GM23338 (cell line): Measurements from ENCODE around the gene ODAD3. TPM values are rescaled to one million over a fixed set of nuclear protein-coding genes. Genes with fewer than 3 reads are reported as not detected.

Experiments
- ATAC-seq: fragments of 200-7000 bp; cut with Tn5 transposase; 3 replicates; pipeline ENCODE4 v1.9.1; 2020
- DNase-seq: peaks from one replicate; pipeline ENCODE4 v3.0.0-alpha.2; 2015; ENCODE audit warnings: low spot score
- H2AFZ ChIP-seq: fragments of 200-600 bp; sonication (generic); 2 replicates; pipeline ENCODE4 v1.8.0; 2016; ENCODE audit warnings: antibody characterized with exemption, mild to moderate bottlenecking, moderate library complexity
- H3F3A ChIP-seq: fragments of 200-600 bp; sonication (generic); replicated peaks from 2 replicates; pipeline ENCODE4 v1.8.0; 2017; ENCODE audit warnings: antibody characterized with exemption, mixed run types, low read depth
- H3K27ac ChIP-seq: fragments of 200-600 bp; sonication (generic); 2 replicates; pipeline ENCODE4 v1.6.1; 2016; ENCODE audit warnings: low read depth
- H3K27me3 ChIP-seq: fragments of 200-600 bp; sonication (generic); 2 replicates; pipeline ENCODE4 v1.8.0; 2016; ENCODE audit warnings: mild to moderate bottlenecking, mixed run types, moderate library complexity; ENCODE audit not compliant: insufficient read depth
- H3K36me3 ChIP-seq: fragments of 200-600 bp; sonication (generic); 2 replicates; pipeline ENCODE4 v1.8.0; 2016; ENCODE audit warnings: mild to moderate bottlenecking; ENCODE audit not compliant: insufficient read depth
- H3K4me1 ChIP-seq: fragments of 200-600 bp; sonication (generic); 2 replicates; pipeline ENCODE4 v1.8.0; 2016; ENCODE audit warnings: mild to moderate bottlenecking, moderate library complexity; ENCODE audit not compliant: insufficient read depth
- H3K4me2 ChIP-seq: fragments of 200-600 bp; sonication (generic); 2 replicates; pipeline ENCODE4 v1.7.1; 2017; ENCODE audit warnings: mixed run types
- H3K4me3 ChIP-seq: fragments of 200-600 bp; sonication (generic); 2 replicates; pipeline ENCODE4 v1.6.1; 2016; ENCODE audit warnings: mixed run types
- H3K79me2 ChIP-seq: fragments of 200-600 bp; sonication (generic); replicated peaks from 2 replicates; pipeline ENCODE4 v1.8.0; 2017; ENCODE audit warnings: mild to moderate bottlenecking; ENCODE audit not compliant: insufficient read depth
- H3K9me2 ChIP-seq: fragments of 200-600 bp; sonication (generic); 2 replicates; pipeline ENCODE4 v1.8.0; 2017; ENCODE audit not compliant: insufficient read depth
- H4K20me1 ChIP-seq: fragments of 200-600 bp; sonication (generic); replicated peaks from 2 replicates; pipeline ENCODE4 v1.8.0; 2017; ENCODE audit warnings: mild to moderate bottlenecking; ENCODE audit not compliant: insufficient read depth
- H3K27ac Mint-ChIP-seq: 2 replicates; pipeline ENCODE4 v1.8.0; 2020; ENCODE audit warnings: inconsistent platforms, mild to moderate bottlenecking, moderate library complexity, mixed read lengths
- H3K27me3 Mint-ChIP-seq: 3 replicates; pipeline ENCODE4 v1.8.0; 2022; ENCODE audit warnings: low read depth, mild to moderate bottlenecking, moderate library complexity, mixed read lengths, inconsistent platforms; ENCODE audit not compliant: insufficient read depth, poor library complexity
- H3K36me3 Mint-ChIP-seq: 3 replicates; pipeline ENCODE4 v1.8.0; 2021; ENCODE audit warnings: low read depth, mild to moderate bottlenecking, inconsistent platforms, moderate library complexity, mixed read lengths
- H3K4me1 Mint-ChIP-seq: 3 replicates; pipeline ENCODE4 v1.8.0; 2020; ENCODE audit warnings: mild to moderate bottlenecking, inconsistent platforms, mixed read lengths
- H3K4me3 Mint-ChIP-seq: 3 replicates; pipeline ENCODE4 v1.8.0; 2021; ENCODE audit warnings: moderate library complexity, mild to moderate bottlenecking, inconsistent platforms, mixed read lengths
- H3K9me3 Mint-ChIP-seq: 3 replicates; pipeline ENCODE4 v1.8.0; 2020; ENCODE audit warnings: moderate library complexity, mild to moderate bottlenecking, inconsistent platforms, mixed read lengths
- CREB1 ChIP-seq: fragments of 250-450 bp; sonication (Bioruptor Pico); IDR thresholded peaks from 2 replicates; pipeline ENCODE4 v1.5.0; 2020; ENCODE audit warnings: low read depth, mild to moderate bottlenecking, moderate library complexity
- EZH2 ChIP-seq: fragments of 200-600 bp; sonication (generic); IDR thresholded peaks from one replicate; pipeline ENCODE4 v1.8.0; 2017; ENCODE audit warnings: antibody characterized with exemption, mild to moderate bottlenecking, low read depth; ENCODE audit not compliant: unreplicated experiment
- EZH2phosphoT487 ChIP-seq: fragments of 200-600 bp; sonication (generic); IDR thresholded peaks from one replicate; pipeline ENCODE4 v1.8.1; 2018; ENCODE audit warnings: antibody characterized with exemption; ENCODE audit not compliant: unreplicated experiment
- JUNB ChIP-seq: IDR thresholded peaks from one replicate; pipeline ENCODE4 v1.6.1; 2016; ENCODE audit warnings: antibody characterized with exemption; ENCODE audit not compliant: unreplicated experiment
- NANOG ChIP-seq: IDR thresholded peaks from 2 replicates; pipeline ENCODE4 v1.6.1; 2016; ENCODE audit warnings: antibody characterized with exemption, borderline replicate concordance
- POLR2AphosphoS5 ChIP-seq: IDR thresholded peaks from 2 replicates; pipeline ENCODE4 v1.6.1; 2016; ENCODE audit warnings: antibody characterized with exemption, low read depth
- STAT1 ChIP-seq: IDR thresholded peaks from one replicate; pipeline ENCODE4 v1.6.1; 2016; ENCODE audit warnings: antibody characterized with exemption; ENCODE audit not compliant: unreplicated experiment
- ZNF331 ChIP-seq: fragments of 250-450 bp; sonication (Bioruptor Pico); IDR thresholded peaks from 2 replicates; pipeline ENCODE4 v1.5.0; 2020; ENCODE audit warnings: low read depth, mild to moderate bottlenecking, moderate library complexity
- polyA plus RNA-seq: library from polyadenylated mRNA; unstranded; fragments of >200 nt; fragmentation: Nextera tagmentation; extraction: Ambion mirVana; gene quantifications from 2 replicates; pipeline ENCODE4 v1.2.1, GENCODE V29; 2016
- total RNA-seq: library from RNA; depleted of rRNA; stranded (reverse); fragments of >200 nt; shearing (Covaris generic); gene quantifications from 2 replicates; pipeline ENCODE4 v1.2.3, GENCODE V29; 2014
- TF ChIP-seq, protein P1 (sequence below): fragments of 250-450 bp; sonication (Bioruptor Pico); IDR thresholded peaks from 2 replicates; pipeline ENCODE4 v1.5.0; 2020; ENCODE audit warnings: mild to moderate bottlenecking, moderate library complexity
- TF ChIP-seq, protein P2 (sequence below): IDR thresholded peaks from 2 replicates; pipeline ENCODE4 v1.6.1; 2016; ENCODE audit warnings: antibody characterized with exemption
- TF ChIP-seq, protein P3 (sequence below): IDR thresholded peaks from one replicate; pipeline ENCODE4 v1.6.1; 2018; ENCODE audit warnings: antibody characterized with exemption; ENCODE audit not compliant: unreplicated experiment
- TF ChIP-seq, protein P4 (sequence below), 2 experiments: fragments of 200-600 bp in 1 of 2; sonication (generic) in 1 of 2; conservative IDR thresholded peaks; 2 replicates each; pipeline versions ENCODE4 v1.5.1 to v1.6.1; 2016 to 2017; ENCODE audit warnings: antibody characterized with exemption in 2 of 2, low read depth in 2 of 2, mild to moderate bottlenecking in 2 of 2, moderate library complexity in 1 of 2

The ODAD3 gene
- total and polyA plus RNA-seq, 2 experiments from 2014 or later: 1.5 to 6.1 TPM

DNA sequence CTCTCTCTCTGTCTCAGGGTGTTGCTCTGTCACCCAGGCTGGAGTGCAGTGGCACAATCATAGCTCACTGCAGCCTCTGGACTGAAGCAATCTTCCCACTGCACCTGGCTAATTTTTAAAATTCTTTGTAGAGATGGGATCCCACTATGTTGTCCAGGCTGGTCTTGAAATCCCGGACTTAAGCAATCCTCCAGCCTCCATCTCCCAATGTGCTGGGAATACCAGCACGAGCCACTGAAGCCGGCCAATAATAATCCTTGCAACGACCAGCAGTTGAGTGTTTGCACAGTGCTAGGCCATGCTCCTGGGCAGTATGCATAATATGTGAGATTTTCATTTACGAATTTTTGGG is 50.2 kb downstream of the ODAD3 start (continued):
- TF ChIP-seq, protein P1, sequence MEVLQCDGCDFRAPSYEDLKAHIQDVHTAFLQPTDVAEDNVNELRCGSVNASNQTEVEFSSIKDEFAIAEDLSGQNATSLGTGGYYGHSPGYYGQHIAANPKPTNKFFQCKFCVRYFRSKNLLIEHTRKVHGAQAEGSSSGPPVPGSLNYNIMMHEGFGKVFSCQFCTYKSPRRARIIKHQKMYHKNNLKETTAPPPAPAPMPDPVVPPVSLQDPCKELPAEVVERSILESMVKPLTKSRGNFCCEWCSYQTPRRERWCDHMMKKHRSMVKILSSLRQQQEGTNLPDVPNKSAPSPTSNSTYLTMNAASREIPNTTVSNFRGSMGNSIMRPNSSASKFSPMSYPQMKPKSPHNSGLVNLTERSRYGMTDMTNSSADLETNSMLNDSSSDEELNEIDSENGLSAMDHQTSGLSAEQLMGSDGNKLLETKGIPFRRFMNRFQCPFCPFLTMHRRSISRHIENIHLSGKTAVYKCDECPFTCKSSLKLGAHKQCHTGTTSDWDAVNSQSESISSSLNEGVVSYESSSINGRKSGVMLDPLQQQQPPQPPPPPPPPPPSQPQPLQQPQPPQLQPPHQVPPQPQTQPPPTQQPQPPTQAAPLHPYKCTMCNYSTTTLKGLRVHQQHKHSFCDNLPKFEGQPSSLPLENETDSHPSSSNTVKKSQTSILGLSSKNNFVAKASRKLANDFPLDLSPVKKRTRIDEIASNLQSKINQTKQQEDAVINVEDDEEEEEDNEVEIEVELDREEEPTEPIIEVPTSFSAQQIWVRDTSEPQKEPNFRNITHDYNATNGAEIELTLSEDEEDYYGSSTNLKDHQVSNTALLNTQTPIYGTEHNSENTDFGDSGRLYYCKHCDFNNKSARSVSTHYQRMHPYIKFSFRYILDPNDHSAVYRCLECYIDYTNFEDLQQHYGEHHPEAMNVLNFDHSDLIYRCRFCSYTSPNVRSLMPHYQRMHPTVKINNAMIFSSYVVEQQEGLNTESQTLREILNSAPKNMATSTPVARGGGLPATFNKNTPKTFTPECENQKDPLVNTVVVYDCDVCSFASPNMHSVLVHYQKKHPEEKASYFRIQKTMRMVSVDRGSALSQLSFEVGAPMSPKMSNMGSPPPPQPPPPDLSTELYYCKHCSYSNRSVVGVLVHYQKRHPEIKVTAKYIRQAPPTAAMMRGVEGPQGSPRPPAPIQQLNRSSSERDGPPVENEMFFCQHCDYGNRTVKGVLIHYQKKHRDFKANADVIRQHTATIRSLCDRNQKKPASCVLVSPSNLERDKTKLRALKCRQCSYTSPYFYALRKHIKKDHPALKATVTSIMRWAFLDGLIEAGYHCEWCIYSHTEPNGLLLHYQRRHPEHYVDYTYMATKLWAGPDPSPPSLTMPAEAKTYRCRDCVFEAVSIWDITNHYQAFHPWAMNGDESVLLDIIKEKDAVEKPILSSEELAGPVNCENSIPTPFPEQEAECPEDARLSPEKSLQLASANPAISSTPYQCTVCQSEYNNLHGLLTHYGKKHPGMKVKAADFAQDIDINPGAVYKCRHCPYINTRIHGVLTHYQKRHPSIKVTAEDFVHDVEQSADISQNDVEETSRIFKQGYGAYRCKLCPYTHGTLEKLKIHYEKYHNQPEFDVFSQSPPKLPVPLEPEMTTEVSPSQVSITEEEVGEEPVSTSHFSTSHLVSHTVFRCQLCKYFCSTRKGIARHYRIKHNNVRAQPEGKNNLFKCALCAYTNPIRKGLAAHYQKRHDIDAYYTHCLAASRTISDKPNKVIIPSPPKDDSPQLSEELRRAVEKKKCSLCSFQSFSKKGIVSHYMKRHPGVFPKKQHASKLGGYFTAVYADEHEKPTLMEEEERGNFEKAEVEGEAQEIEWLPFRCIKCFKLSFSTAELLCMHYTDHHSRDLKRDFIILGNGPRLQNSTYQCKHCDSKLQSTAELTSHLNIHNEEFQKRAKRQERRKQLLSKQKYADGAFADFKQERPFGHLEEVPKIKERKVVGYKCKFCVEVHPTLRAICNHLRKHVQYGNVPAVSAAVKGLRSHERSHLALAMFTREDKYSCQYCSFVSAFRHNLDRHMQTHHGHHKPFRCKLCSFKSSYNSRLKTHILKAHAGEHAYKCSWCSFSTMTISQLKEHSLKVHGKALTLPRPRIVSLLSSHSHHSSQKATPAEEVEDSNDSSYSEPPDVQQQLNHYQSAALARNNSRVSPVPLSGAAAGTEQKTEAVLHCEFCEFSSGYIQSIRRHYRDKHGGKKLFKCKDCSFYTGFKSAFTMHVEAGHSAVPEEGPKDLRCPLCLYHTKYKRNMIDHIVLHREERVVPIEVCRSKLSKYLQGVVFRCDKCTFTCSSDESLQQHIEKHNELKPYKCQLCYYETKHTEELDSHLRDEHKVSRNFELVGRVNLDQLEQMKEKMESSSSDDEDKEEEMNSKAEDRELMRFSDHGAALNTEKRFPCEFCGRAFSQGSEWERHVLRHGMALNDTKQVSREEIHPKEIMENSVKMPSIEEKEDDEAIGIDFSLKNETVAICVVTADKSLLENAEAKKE (CRISPR knock-in tag): no peak
- no peak for TF ChIP-seq CREB1 (CRISPR knock-in tag)

DNA sequence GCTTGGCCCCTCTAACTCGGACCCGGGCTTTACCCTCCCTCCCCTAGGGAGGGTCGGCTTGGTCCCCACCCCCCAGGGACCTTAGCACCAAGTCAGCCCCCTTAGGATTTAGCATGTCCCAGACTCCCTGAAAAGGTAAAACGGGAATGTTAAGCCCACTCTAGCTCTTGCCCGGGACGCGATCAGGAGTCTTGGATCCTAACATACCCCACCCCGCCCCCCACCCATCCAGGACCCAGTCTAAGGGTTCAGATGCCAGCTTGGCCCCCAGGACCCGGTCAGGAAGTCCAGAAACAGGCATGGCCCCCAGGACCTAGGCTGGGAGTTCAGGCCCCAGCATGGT is 51.2 kb downstream of the ODAD3 start:
- Histone ChIP-seq H3F3A (peaks cover 16% of the 10 kb centered on the region), H3K36me3 (no peaks in the 10 kb centered on the region), H3K79me2 (no peaks in the 10 kb centered on the region), H3K4me1 (0 out of 2 replicates have a peak, but pooled peaks cover 3% of the 10 kb centered on the region), H3K9me2 (no peaks in the 10 kb centered on the region), H3K4me3 (peak overlapping the region; percentile 58), H3K27ac (no peak overlapping the region), H3K4me2 (peak overlapping the region; percentile 92), H3K27me3 (no peaks in the 10 kb centered on the region), H4K20me1 (no peaks in the 10 kb centered on the region), H2AFZ (peak overlapping the region; percentile 72; the same call in 1 of the 2 replicates)
- Mint-ChIP-seq H3K27ac (no peak overlapping the region), H3K27me3 (peaks cover 11% of the 10 kb centered on the region), H3K4me3 (peak overlapping the region; percentile 94), H3K36me3 (no peaks in the 10 kb centered on the region), H3K4me1 (peaks cover 17% of the 10 kb centered on the region), H3K9me3 (peaks cover 3% of the 10 kb centered on the region; the same call in 1 of the 3 replicates)
- ATAC-seq (no peak), DNase-seq (no peak)
- no peak for TF ChIP-seq CREB1 (CRISPR knock-in tag)
- TF ChIP-seq EZH2: no peak
- no peak for TF ChIP-seq POLR2AphosphoS5
- TF ChIP-seq, protein P2, sequence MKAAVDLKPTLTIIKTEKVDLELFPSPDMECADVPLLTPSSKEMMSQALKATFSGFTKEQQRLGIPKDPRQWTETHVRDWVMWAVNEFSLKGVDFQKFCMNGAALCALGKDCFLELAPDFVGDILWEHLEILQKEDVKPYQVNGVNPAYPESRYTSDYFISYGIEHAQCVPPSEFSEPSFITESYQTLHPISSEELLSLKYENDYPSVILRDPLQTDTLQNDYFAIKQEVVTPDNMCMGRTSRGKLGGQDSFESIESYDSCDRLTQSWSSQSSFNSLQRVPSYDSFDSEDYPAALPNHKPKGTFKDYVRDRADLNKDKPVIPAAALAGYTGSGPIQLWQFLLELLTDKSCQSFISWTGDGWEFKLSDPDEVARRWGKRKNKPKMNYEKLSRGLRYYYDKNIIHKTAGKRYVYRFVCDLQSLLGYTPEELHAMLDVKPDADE: no peak
- TF ChIP-seq JUNB: no peak
- TF ChIP-seq, protein P3, sequence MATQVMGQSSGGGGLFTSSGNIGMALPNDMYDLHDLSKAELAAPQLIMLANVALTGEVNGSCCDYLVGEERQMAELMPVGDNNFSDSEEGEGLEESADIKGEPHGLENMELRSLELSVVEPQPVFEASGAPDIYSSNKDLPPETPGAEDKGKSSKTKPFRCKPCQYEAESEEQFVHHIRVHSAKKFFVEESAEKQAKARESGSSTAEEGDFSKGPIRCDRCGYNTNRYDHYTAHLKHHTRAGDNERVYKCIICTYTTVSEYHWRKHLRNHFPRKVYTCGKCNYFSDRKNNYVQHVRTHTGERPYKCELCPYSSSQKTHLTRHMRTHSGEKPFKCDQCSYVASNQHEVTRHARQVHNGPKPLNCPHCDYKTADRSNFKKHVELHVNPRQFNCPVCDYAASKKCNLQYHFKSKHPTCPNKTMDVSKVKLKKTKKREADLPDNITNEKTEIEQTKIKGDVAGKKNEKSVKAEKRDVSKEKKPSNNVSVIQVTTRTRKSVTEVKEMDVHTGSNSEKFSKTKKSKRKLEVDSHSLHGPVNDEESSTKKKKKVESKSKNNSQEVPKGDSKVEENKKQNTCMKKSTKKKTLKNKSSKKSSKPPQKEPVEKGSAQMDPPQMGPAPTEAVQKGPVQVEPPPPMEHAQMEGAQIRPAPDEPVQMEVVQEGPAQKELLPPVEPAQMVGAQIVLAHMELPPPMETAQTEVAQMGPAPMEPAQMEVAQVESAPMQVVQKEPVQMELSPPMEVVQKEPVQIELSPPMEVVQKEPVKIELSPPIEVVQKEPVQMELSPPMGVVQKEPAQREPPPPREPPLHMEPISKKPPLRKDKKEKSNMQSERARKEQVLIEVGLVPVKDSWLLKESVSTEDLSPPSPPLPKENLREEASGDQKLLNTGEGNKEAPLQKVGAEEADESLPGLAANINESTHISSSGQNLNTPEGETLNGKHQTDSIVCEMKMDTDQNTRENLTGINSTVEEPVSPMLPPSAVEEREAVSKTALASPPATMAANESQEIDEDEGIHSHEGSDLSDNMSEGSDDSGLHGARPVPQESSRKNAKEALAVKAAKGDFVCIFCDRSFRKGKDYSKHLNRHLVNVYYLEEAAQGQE: no peak
- TF ChIP-seq ZNF331 (CRISPR knock-in tag): no peak
- no peak for TF ChIP-seq NANOG
- TF ChIP-seq EZH2phosphoT487: no peak
- no peak for TF ChIP-seq STAT1
- TF ChIP-seq, protein P4, sequence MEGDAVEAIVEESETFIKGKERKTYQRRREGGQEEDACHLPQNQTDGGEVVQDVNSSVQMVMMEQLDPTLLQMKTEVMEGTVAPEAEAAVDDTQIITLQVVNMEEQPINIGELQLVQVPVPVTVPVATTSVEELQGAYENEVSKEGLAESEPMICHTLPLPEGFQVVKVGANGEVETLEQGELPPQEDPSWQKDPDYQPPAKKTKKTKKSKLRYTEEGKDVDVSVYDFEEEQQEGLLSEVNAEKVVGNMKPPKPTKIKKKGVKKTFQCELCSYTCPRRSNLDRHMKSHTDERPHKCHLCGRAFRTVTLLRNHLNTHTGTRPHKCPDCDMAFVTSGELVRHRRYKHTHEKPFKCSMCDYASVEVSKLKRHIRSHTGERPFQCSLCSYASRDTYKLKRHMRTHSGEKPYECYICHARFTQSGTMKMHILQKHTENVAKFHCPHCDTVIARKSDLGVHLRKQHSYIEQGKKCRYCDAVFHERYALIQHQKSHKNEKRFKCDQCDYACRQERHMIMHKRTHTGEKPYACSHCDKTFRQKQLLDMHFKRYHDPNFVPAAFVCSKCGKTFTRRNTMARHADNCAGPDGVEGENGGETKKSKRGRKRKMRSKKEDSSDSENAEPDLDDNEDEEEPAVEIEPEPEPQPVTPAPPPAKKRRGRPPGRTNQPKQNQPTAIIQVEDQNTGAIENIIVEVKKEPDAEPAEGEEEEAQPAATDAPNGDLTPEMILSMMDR (conservative IDR thresholded peaks at IDR 0.05; ENCODE audit: low read depth in 2 of 2): no peak
